ENCODE data around the gene NAPA.
A peak's percentile ranks its signal among the peaks of the same experiment; 100 is the strongest.

Gene NAPA

DNA sequence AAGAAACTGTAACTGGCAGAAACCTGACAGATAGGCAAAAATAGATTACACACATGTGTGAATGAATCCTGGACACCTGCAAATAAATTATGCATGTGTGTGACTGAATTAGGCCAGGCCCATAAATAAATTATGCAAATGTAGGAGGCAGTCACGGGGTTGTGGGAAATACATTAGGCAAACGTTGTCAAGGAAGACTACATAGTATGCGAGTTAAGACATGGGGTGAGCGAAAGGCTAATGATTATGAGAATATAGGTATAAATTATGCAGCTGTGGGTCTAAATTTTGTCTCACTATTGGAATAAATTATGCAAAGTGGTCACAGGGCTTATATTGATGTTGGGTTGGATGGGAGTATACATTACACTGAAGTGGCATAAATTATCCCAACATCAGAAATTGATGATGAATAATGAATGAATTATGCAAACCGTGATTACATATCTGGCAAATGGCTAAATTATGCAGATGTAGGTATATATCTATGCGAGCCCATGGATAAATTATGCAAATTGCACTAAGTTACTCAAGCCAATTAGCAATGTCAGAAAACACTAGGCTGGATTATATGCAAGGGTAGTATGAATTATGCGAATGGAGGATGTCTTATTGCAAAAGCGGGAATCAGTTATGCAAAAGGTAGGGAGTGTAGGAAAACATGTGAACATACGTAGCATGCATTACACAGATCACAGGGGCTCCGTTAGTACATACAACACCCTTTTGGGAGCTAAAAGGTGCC lies 50.0 kb downstream of the NAPA start:
- Histone ChIP-seq H3K9me3 (ENCODE audit: control insufficient read depth, low read depth, low read length) (no peaks in the 10 kb centered on the region), H3K27ac (ENCODE audit: low read length) (no peak overlapping the region), H3K36me3 (ENCODE audit: control insufficient read depth, low read depth, low read length) (no peaks in the 10 kb centered on the region), H3K4me1 (ENCODE audit: control insufficient read depth, low read depth, low read length) (peaks cover 11% of the 10 kb centered on the region), H3K9ac (ENCODE audit: low read length) (no peak overlapping the region), H3K27me3 (ENCODE audit: control insufficient read depth, insufficient read depth, low read length) (no peaks in the 10 kb centered on the region), H3K4me3 (ENCODE audit: low read length) (no peak overlapping the region)

DNA sequence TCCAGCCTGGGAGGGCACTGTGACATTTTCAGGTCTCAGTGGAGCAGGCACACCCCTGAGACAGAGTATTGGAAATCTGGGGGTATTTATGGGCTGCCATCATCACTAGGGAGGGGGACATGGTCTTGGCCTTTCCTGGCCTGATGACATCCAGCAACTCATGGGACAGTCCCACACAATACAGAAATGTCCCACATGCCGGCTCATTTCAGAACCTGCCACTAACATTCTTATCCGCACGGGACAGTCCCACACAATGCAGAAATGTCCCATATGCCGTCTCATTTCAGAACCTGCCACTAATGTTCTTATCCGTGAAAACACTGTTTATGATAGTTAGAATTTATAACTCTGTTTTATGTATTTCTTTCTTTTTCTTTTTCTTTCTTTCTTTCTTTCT lies 53.0 kb downstream of the NAPA start:
- no peaks in the 10 kb centered on the region for H3K9me3 ChIP-seq (ENCODE audit: control insufficient read depth, low read depth, low read length)
- no peak overlapping the region for H3K27ac ChIP-seq (ENCODE audit: low read length)
- no peaks in the 10 kb centered on the region for H3K36me3 ChIP-seq (ENCODE audit: control insufficient read depth, low read depth, low read length)
- no peak overlapping the region for H3K4me3 ChIP-seq (ENCODE audit: low read length)
- H3K27me3 ChIP-seq (ENCODE audit: control insufficient read depth, insufficient read depth, low read length): peaks cover 18% of the 10 kb centered on the region
- H3K4me1 ChIP-seq (ENCODE audit: control insufficient read depth, low read depth, low read length): peaks cover 5% of the 10 kb centered on the region
- H3K9ac ChIP-seq (ENCODE audit: low read length): no peak overlapping the region

- H3K9ac ChIP-seq (ENCODE audit: low read length): no peak overlapping the region
- H3K4me3 ChIP-seq (ENCODE audit: low read length): no peak overlapping the region
- H3K27me3 ChIP-seq (ENCODE audit: control insufficient read depth, insufficient read depth, low read length): peaks cover 18% of the 10 kb centered on the region
- no peaks in the 10 kb centered on the region for H3K9me3 ChIP-seq (ENCODE audit: control insufficient read depth, low read depth, low read length)
- H3K4me1 ChIP-seq (ENCODE audit: control insufficient read depth, low read depth, low read length): no peaks in the 10 kb centered on the region
- H3K36me3 ChIP-seq (ENCODE audit: control insufficient read depth, low read depth, low read length): no peaks in the 10 kb centered on the region
- H3K27ac ChIP-seq (ENCODE audit: low read length): no peak overlapping the region
These were observed 55.4 kb downstream of the NAPA start for GRCh38 chr19:47459477-47459876.

DNA sequence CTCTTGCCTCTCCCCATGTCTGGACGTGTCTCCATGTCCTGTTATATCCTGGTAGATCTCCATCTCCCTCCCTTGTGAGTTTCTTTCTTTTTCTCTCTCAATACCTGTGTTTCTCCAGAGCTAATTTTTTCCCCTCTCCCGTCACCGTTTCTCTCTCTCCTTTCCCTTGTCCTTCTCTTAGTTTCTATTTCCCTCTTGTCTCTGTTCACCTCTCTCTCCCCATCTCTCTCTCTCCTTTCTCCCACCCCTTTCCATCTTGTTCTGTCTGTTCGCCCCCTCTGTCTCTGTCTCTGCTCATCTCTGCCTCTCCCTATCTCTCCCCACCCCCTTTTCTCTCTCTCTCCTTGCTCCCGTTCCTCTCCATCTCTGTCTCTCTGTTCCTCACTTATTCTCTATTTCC lies 56.2 kb downstream of the NAPA start:
- Histone ChIP-seq H3K27ac (ENCODE audit: low read length) (no peak overlapping the region), H3K9ac (ENCODE audit: low read length) (no peak overlapping the region), H3K4me3 (ENCODE audit: low read length) (no peak overlapping the region), H3K36me3 (ENCODE audit: control insufficient read depth, low read depth, low read length) (no peaks in the 10 kb centered on the region), H3K4me1 (ENCODE audit: control insufficient read depth, low read depth, low read length) (no peaks in the 10 kb centered on the region), H3K27me3 (ENCODE audit: control insufficient read depth, insufficient read depth, low read length) (peaks cover 18% of the 10 kb centered on the region), H3K9me3 (ENCODE audit: control insufficient read depth, low read depth, low read length) (no peaks in the 10 kb centered on the region)

- Histone ChIP-seq H3K36me3 (ENCODE audit: control insufficient read depth, low read depth, low read length) (no peaks in the 10 kb centered on the region), H3K4me1 (ENCODE audit: control insufficient read depth, low read depth, low read length) (no peaks in the 10 kb centered on the region), H3K27me3 (ENCODE audit: control insufficient read depth, insufficient read depth, low read length) (peaks cover 18% of the 10 kb centered on the region), H3K9ac (ENCODE audit: low read length) (no peak overlapping the region), H3K4me3 (ENCODE audit: low read length) (no peak overlapping the region), H3K9me3 (ENCODE audit: control insufficient read depth, low read depth, low read length) (no peaks in the 10 kb centered on the region), H3K27ac (ENCODE audit: low read length) (no peak overlapping the region)
These were observed 58.0 kb downstream of the NAPA start for GRCh38 chr19:47456721-47457474.

- Histone ChIP-seq H3K4me1 (ENCODE audit: control insufficient read depth, low read depth, low read length) (peaks cover 18% of the 10 kb centered on the region), H3K4me3 (ENCODE audit: low read length) (no peak overlapping the region), H3K27me3 (ENCODE audit: control insufficient read depth, insufficient read depth, low read length) (peaks cover 29% of the 10 kb centered on the region)
These were observed 64.4 kb downstream of the NAPA start for GRCh38 chr19:47450478-47450877.

GRCh38 chr19:47448360-47448727 lies 66.5 kb downstream of the NAPA start:
- Histone ChIP-seq H3K4me1 (ENCODE audit: control insufficient read depth, low read depth, low read length) (peaks cover 18% of the 10 kb centered on the region), H3K4me3 (ENCODE audit: low read length) (peak overlapping the region; percentile 55), H3K36me3 (ENCODE audit: control insufficient read depth, low read depth, low read length) (no peaks in the 10 kb centered on the region)

More at GRCh38 chr19:47450478-47450877, 64.4 kb downstream of the NAPA start:
- Histone ChIP-seq H3K9ac (ENCODE audit: low read length) (no peak overlapping the region), H3K9me3 (ENCODE audit: control insufficient read depth, low read depth, low read length) (no peaks in the 10 kb centered on the region), H3K27ac (ENCODE audit: low read length) (no peak overlapping the region), H3K36me3 (ENCODE audit: control insufficient read depth, low read depth, low read length) (no peaks in the 10 kb centered on the region)

DNA sequence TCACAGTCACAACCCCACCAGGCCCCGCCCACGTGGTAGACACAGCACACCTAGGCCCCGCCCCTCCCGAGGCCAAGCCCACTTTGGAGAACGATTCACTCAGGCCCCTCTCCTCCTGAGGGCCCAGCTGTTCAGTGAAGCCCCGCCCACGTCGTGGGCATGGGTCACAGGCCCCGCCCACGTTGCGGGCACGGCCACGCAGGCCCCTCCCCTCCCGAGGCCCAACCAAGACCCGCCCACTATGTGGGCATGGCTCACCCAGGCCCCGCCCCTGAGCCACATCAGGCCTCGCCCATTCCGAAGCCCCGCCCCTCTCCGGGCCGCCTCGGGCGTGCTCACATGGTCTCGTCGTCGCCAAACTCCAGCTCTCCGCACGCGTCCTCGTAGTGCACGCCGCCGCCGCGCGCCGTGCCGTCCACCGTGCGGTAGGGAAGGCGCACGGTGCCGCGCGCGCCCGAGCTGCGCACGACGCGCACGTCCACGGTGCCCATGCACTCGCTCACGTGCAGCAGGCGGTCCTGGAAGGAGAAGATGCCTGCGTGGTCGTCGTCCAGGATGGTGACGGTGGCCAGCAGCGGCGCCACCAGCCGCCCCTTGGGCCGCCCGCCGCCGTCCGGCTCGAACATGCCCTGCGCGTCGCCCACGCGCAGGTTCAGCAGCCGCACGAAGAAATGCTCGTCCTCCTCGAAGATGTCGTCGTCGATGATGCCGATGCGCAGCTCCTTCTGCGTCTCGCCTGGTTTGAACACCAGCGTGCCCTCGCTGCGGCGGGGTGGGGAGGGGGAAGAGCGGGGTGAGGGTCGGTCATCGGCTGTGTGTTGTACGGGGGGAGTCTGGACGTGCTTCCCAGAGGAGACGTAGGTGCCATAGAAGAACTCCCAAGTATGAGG lies 67.1 kb downstream of the NAPA start:
- Histone ChIP-seq H3K27me3 (ENCODE audit: control insufficient read depth, insufficient read depth, low read length) (peaks cover 38% of the 10 kb centered on the region), H3K9ac (ENCODE audit: low read length) (peak overlapping the region; percentile 27), H3K4me1 (ENCODE audit: control insufficient read depth, low read depth, low read length) (peaks cover 18% of the 10 kb centered on the region), H3K4me3 (ENCODE audit: low read length) (peak overlapping the region; percentile 69), H3K27ac (ENCODE audit: low read length) (no peak overlapping the region), H3K9me3 (ENCODE audit: control insufficient read depth, low read depth, low read length) (no peaks in the 10 kb centered on the region), H3K36me3 (ENCODE audit: control insufficient read depth, low read depth, low read length) (no peaks in the 10 kb centered on the region)

More at GRCh38 chr19:47448360-47448727, 66.5 kb downstream of the NAPA start:
- Histone ChIP-seq H3K27me3 (ENCODE audit: control insufficient read depth, insufficient read depth, low read length) (peaks cover 38% of the 10 kb centered on the region), H3K27ac (ENCODE audit: low read length) (no peak overlapping the region), H3K9ac (ENCODE audit: low read length) (no peak overlapping the region), H3K9me3 (ENCODE audit: control insufficient read depth, low read depth, low read length) (no peaks in the 10 kb centered on the region)

DNA sequence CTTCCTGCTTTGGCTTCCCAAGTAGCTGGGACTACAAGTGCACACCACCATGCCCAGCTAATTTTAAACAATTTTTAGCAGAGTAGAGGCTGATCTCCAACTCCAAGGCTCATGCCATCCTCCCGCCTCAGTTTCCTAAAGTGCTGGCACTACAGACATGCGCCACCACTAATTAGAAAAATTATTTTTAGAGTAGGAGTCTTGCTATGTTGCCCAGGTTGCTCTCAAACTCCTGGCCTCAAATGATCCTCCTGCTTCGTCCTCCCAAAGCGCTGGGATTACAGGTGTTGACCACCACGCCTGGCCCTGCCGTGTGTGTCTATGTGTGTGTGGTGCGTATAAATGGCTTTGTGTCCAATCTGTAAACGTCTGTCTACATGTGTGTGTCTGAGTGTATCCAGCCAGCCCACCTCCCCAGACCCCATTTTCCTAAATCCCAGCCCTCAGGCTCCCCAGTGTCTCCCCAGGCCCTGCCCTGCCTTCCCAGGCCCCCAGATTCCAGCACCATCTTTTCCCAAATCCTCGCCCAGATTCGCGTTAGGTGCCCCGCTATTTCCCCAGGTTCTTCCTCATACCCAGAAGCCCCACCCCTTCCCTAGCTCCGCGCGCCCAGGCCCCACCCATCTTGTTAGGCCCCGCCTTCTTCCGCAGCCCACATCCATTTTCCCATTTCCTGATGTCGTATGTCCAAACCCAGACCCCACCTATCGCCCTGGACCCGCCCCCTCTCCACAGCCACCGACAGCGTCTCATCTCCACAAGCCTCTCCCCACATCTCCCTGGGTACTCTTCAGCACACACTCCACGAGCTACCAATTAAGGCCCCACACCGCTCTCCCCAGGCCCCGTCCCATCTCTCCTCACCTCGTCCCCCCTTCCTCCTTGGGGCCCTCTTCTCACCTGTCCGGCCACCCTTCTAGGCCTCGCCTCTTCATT lies 68.1 kb downstream of the NAPA start:
- H3K27me3 ChIP-seq (ENCODE audit: control insufficient read depth, insufficient read depth, low read length): peaks cover 38% of the 10 kb centered on the region
- H3K36me3 ChIP-seq (ENCODE audit: control insufficient read depth, low read depth, low read length): no peaks in the 10 kb centered on the region
- peak overlapping the region; percentile 69 for H3K4me3 ChIP-seq (ENCODE audit: low read length)
- H3K27ac ChIP-seq (ENCODE audit: low read length): no peak overlapping the region
- H3K9ac ChIP-seq (ENCODE audit: low read length): no peak overlapping the region
- no peaks in the 10 kb centered on the region for H3K9me3 ChIP-seq (ENCODE audit: control insufficient read depth, low read depth, low read length)
- H3K4me1 ChIP-seq (ENCODE audit: control insufficient read depth, low read depth, low read length): peaks cover 18% of the 10 kb centered on the region

- Histone ChIP-seq H3K4me1 (ENCODE audit: control insufficient read depth, low read depth, low read length) (peaks cover 18% of the 10 kb centered on the region), H3K36me3 (ENCODE audit: control insufficient read depth, low read depth, low read length) (no peaks in the 10 kb centered on the region), H3K4me3 (ENCODE audit: low read length) (peak overlapping the region; percentile 69), H3K9ac (ENCODE audit: low read length) (no peak overlapping the region), H3K27ac (ENCODE audit: low read length) (no peak overlapping the region), H3K27me3 (ENCODE audit: control insufficient read depth, insufficient read depth, low read length) (peaks cover 38% of the 10 kb centered on the region), H3K9me3 (ENCODE audit: control insufficient read depth, low read depth, low read length) (no peaks in the 10 kb centered on the region)
These were observed 68.9 kb downstream of the NAPA start for GRCh38 chr19:47445937-47446402.
